GM13976 (cell line): ENCODE results near the gene FOXN3.

ENCODE experiments used
- DNase-seq: peaks from one replicate; pipeline ENCODE4 v3.0.0; 2012; ENCODE audit warnings: low spot score
- CTCF ChIP-seq: IDR thresholded peaks from 2 replicates; pipeline ENCODE4 v1.5.1; 2012; ENCODE audit warnings: borderline replicate concordance, mild to moderate bottlenecking; ENCODE audit not compliant: insufficient read depth; ENCODE audit errors: extremely low read depth, missing control alignments, control extremely low read depth
- in situ Hi-C: fragments of 300-500 bp; cut with MboI; formaldehyde crosslinking; loops from one replicate; pipeline ENCODE4 v1.12.0; 2022; ENCODE audit warnings: low sequenced_read_pairs, mixed read lengths, inconsistent platforms; ENCODE audit not compliant: unreplicated experiment

FOXN3 gene

DNA sequence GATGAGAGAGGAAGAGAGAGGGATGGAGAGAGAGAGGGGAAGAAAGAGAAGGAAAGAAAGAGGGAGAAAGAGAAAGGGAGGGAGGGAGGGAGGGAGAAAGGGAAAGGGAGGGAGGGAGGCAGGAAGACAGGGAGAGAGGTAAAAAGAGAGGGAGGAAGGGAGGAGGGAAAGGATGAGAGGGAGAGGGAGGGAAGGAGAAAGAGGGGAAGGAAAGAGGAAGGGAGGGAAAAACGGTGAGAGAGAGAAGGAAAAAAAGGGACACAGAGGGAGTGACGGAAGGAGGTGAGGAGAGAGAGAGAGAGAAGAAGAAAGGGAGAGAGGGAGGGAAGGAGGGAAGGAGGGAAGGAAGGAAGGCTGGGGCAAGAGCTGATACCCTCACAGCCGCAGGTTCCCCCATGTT is 56.8 kb downstream of the FOXN3 start:
- TF ChIP-seq CTCF, result no peak
- no peak for DNase-seq
- in situ Hi-C loops, result no loop called here

DNA sequence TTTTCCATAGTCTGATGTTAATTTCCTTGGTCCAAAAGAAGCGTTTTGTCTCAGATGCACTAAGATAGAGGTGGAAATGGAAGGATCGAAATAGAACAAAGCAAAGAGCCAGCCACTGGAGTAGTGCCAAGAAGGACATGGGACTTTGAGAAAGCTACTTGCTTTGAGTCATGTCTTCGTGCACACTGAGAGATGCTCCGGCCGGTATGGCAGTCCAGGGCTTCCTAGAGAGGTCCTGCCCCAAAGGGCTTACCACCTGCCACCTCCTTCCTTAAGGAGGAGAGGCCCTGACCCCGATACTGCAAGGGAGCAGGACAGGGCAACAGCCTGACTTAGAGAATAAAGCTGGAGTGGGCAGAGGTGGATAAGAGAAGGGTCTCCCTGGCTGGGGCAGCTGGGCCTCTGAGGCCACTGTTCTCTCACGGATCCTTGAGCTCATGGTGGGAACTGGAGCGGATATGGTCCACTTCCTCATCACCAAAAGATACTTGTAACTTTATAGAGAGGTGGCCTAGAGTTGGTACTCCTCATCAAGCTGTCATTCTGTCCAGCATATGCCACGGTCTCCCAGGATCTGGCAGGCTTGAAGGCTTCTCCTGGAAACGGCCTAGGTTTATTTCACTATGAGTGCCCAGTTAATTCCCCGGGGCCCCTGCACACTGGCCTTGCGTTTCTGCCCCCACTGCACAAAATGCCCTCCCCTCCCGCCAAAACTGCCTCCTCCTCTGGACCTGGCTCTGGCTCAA is 57.4 kb downstream of the FOXN3 start:
- in situ Hi-C loops, result no loop called here
- no peak for DNase-seq
- TF ChIP-seq CTCF, result no peak

DNA sequence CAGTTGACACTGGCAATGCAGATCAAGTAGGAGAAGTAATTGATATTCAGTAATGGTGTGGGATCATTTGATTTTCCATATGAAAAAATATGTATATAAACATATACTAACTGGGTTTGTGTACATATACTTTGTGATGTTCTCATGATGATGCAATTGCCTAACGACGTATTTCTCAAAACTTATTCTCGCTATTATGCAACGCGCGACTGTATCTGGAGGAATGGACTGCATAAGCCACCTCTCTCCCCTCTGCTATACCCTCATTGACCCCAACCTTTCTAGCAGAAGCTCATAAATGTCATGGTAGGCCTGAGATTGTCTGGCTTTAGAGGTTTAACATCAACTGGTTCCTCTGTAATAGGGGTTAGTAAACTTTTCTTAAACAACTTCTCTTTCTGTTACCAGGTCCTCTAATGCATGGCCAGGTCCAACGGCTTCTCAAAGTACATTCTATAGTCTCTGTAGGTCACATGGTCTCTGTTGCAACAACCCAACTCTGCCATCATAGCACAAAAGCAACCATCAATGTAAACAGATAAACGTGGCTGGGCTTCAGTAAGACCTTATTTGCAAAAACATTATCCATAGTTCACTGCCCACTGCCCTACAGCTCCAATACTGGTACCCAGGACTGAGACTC is 59.3 kb downstream of the FOXN3 start:
- in situ Hi-C loops, result no loop called here
- TF ChIP-seq CTCF, result no peak
- DNase-seq, result no peak

DNA sequence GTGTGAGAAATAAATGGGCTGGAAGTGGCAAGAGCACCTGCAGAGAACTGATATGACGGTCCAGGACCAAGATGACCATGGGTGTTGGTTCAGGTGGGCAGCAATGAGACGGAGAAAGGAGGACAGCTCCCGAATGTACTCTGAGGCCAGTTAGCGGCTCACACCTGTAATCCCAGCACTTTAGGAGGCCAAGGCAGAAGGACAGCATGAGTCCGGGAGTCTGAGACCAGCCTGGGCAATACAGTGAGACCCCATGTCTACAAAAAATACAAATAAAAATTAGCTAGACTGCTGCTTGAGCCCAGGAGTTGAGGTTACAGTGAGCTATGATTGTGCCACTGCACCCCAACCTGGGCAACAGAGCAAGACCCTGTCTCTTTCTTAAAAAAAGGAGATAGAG is 60.1 kb downstream of the FOXN3 start:
- DNase-seq, result no peak
- in situ Hi-C loops, result no loop called here
- TF ChIP-seq CTCF, result no peak

DNA sequence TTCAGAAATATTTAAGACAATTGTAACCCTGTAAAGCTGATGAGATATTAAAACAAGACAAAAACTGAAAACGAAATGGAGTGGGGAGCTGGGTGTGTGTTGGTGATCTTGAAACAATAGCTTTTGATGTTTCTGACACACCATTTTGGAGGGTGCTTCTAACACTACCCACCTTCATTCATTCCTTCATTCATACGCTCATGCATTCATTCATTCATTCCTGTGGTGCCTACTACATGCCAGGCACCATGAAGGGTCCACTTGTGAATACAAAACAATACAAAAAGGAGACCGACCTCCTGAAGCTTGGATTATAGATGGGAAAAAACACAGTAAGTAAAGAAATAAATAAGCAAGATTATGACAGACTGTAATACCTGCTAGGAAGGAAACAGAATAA is 60.5 kb downstream of the FOXN3 start:
- in situ Hi-C loops, result no loop called here
- TF ChIP-seq CTCF, result no peak
- DNase-seq, result no peak

- no peak for DNase-seq
- no peak for TF ChIP-seq CTCF
- in situ Hi-C loops, result no loop called here
These were observed 63.3 kb downstream of the FOXN3 start for GRCh38 chr14:89353766-89354113.
